Glutamatergic neuron (in vitro differentiated cells): ENCODE results near the gene ZXDC. TPM values are rescaled to one million over a fixed set of nuclear protein-coding genes. Genes with fewer than 3 reads are reported as not detected.

ENCODE experiments used
- DNase-seq: peaks from one replicate; pipeline ENCODE4 v3.0.0; 2022
- H3K27ac Mint-ChIP-seq: one replicate; pipeline ENCODE4 v1.8.0; 2020; ENCODE audit warnings: mild to moderate bottlenecking, mixed read lengths, inconsistent platforms; ENCODE audit not compliant: unreplicated experiment
- H3K27me3 Mint-ChIP-seq: one replicate; pipeline ENCODE4 v1.8.0; 2020; ENCODE audit warnings: mild to moderate bottlenecking, moderate library complexity, mixed read lengths, inconsistent platforms; ENCODE audit not compliant: unreplicated experiment
- H3K36me3 Mint-ChIP-seq: one replicate; pipeline ENCODE4 v1.8.0; 2020; ENCODE audit warnings: mild to moderate bottlenecking, mixed read lengths, inconsistent platforms; ENCODE audit not compliant: unreplicated experiment
- H3K4me1 Mint-ChIP-seq: one replicate; pipeline ENCODE4 v1.8.0; 2020; ENCODE audit warnings: mild to moderate bottlenecking, low read depth, mixed read lengths, inconsistent platforms; ENCODE audit not compliant: unreplicated experiment
- H3K4me3 Mint-ChIP-seq: one replicate; pipeline ENCODE4 v1.8.0; 2020; ENCODE audit warnings: mild to moderate bottlenecking, mixed read lengths, inconsistent platforms; ENCODE audit not compliant: unreplicated experiment
- H3K9me3 Mint-ChIP-seq: one replicate; pipeline ENCODE4 v1.8.0; 2020; ENCODE audit warnings: mild to moderate bottlenecking, moderate library complexity, mixed read lengths, inconsistent platforms; ENCODE audit not compliant: unreplicated experiment
- CTCF ChIP-seq: fragments of 200-600 bp; sonication (generic); IDR thresholded peaks from one replicate; pipeline ENCODE4 v1.5.0; 2021; ENCODE audit not compliant: partially characterized antibody, unreplicated experiment
- total RNA-seq: library from RNA; stranded (reverse); fragmentation: NEBNext Ultra II Directional; extraction: Animal tissue kit (Norgen Biotek cat#: 25700); gene quantifications from one replicate; pipeline ENCODE4 v1.2.1, GENCODE V29; 2021; ENCODE audit not compliant: unreplicated experiment

The ZXDC gene
- total RNA-seq, 1 donor from 2014 or later = 39.5 TPM

- Mint-ChIP-seq H3K27ac (no peak overlapping the region), H3K36me3 (no peaks in the 10 kb centered on the region), H3K4me1 (peaks cover 8% of the 10 kb centered on the region), H3K27me3 (peaks cover 14% of the 10 kb centered on the region), H3K4me3 (no peak overlapping the region), H3K9me3 (peaks cover 4% of the 10 kb centered on the region)
- no peak for DNase-seq
- TF ChIP-seq CTCF = no peak
These were observed 43.1 kb upstream of the ZXDC start for GRCh38 chr3:126518779-126519177.

GRCh38 chr3:126517986-126518778 lies 42.5 kb upstream of the ZXDC start:
- no peaks in the 10 kb centered on the region for H3K36me3 Mint-ChIP-seq
- no peak for TF ChIP-seq CTCF
- H3K27ac Mint-ChIP-seq = no peak overlapping the region
- peaks cover 8% of the 10 kb centered on the region for H3K4me1 Mint-ChIP-seq
- H3K4me3 Mint-ChIP-seq = no peak overlapping the region
- peak; percentile 12 for DNase-seq
- H3K27me3 Mint-ChIP-seq = peaks cover 11% of the 10 kb centered on the region
- peaks cover 4% of the 10 kb centered on the region for H3K9me3 Mint-ChIP-seq

- Mint-ChIP-seq H3K4me1 (peaks cover 8% of the 10 kb centered on the region), H3K36me3 (no peaks in the 10 kb centered on the region), H3K9me3 (peaks cover 4% of the 10 kb centered on the region), H3K4me3 (no peak within 1 kb of the TSS), H3K27me3 (peaks cover 9% of the 10 kb centered on the region), H3K27ac (no peak within 1 kb of the TSS)
- TF ChIP-seq CTCF = no peak
- DNase-seq = peak; percentile 10
These were observed 41.7 kb upstream of the ZXDC start, which contains the start of gene UROC1 for GRCh38 chr3:126517291-126517951. Gene UROC1 (minus strand): TSS chr3:126517773. CDS start chr3:126517719, 54 bp downstream.

- peak; percentile 14 for DNase-seq
- H3K4me1 Mint-ChIP-seq = peaks cover 4% of the 10 kb centered on the region
These were observed 41.2 kb upstream of the ZXDC start for GRCh38 chr3:126516936-126517290.

More at GRCh38 chr3:126516936-126517290, 41.2 kb upstream of the ZXDC start:
- peaks cover 4% of the 10 kb centered on the region for H3K9me3 Mint-ChIP-seq
- peaks cover 7% of the 10 kb centered on the region for H3K27me3 Mint-ChIP-seq
- no peak for TF ChIP-seq CTCF
- H3K27ac Mint-ChIP-seq = no peak overlapping the region
- H3K4me3 Mint-ChIP-seq = no peak overlapping the region
- no peaks in the 10 kb centered on the region for H3K36me3 Mint-ChIP-seq
